ENCODE measurements around the gene ADORA2B. TPM values are rescaled to one million over a fixed set of nuclear protein-coding genes. Genes with fewer than 3 reads are reported as not detected.
"Not testable (repeated sequence)": the region's sequence is repeated elsewhere in the genome, so short reads cannot be mapped to it uniquely, and the experiment has no call there.

Gene ADORA2B
- polyA plus RNA-seq, 4 donors = 3.0 to 6.0 TPM; not detected in 2

- no peaks in the 10 kb centered on the region for H3K4me1 ChIP-seq (ENCODE audit: control insufficient read depth in 3 of 3, insufficient read depth in 2 of 3, low read depth in 1 of 3, low read length in 2 of 3)
- H3K27me3 ChIP-seq (ENCODE audit: control insufficient read depth in 3 of 3, insufficient read depth in 3 of 3, low read length in 3 of 3) = peaks cover 0 to 2% (median 0%) of the 10 kb centered on the region in 3 donors
- FAIRE-seq (no peak), DNase-seq (peak in 1 of 2 donors; percentile 17)
- no peaks in the 10 kb centered on the region for H3K9me3 ChIP-seq (ENCODE audit: control insufficient read depth in 2 of 2, insufficient read depth in 1 of 2, low read depth in 1 of 2, low read length in 1 of 2)
- no peak overlapping the region for H3K27ac ChIP-seq (ENCODE audit: low read depth in 1 of 3, low read length in 2 of 3)
- 73 to 86% (median 80%) methylated on average over 9 of the region's 9 CpGs for WGBS, 3 donors
- H3K36me3 ChIP-seq (ENCODE audit: control insufficient read depth in 3 of 3, insufficient read depth in 2 of 3, low read depth in 1 of 3, low read length in 3 of 3) = no peaks in the 10 kb centered on the region
- no peak overlapping the region for H3K4me3 ChIP-seq (ENCODE audit: low read depth in 1 of 3, low read length in 3 of 3)
Measured at GRCh38 chr17:15909481-15909991, 35.4 kb upstream of the ADORA2B start.

DNA sequence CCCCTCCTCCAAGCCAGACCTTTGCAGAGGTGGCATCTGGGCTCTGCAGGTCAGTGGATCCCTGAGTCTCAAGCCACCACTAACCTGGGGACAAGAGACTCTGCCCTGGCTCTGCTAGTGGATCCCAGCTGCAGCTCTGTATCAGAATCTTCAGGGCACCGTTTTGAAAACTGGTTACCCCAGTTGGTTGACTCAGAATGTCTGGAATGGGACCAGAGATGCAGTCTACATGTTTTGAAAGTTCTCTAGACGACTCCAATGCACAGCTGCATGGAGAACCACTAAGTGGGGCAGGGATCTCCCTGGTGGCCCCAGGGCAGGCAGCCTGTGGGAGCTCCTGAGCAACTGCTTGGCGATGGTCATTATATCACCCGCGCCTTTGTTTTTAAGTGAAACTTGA is 34.1 kb upstream of the ADORA2B start:
- peaks cover 0 to 2% (median 2%) of the 10 kb centered on the region in 3 donors for H3K27me3 ChIP-seq (ENCODE audit: control insufficient read depth in 3 of 3, insufficient read depth in 3 of 3, low read length in 3 of 3)
- 74 to 84% (median 77%) methylated on average over 5 of the region's 5 CpGs for WGBS, 3 donors
- no peak overlapping the region for H3K27ac ChIP-seq (ENCODE audit: low read depth in 1 of 3, low read length in 2 of 3)
- no peaks in the 10 kb centered on the region for H3K36me3 ChIP-seq (ENCODE audit: control insufficient read depth in 3 of 3, insufficient read depth in 2 of 3, low read depth in 1 of 3, low read length in 3 of 3)
- H3K4me3 ChIP-seq (ENCODE audit: low read depth in 1 of 3, low read length in 3 of 3) = no peak overlapping the region
- DNase-seq (no peak), FAIRE-seq (no peak)
- H3K9me3 ChIP-seq (ENCODE audit: control insufficient read depth in 2 of 2, insufficient read depth in 1 of 2, low read depth in 1 of 2, low read length in 1 of 2) = peaks cover 0 to 3% of the 10 kb centered on the region in 2 donors
- H3K4me1 ChIP-seq (ENCODE audit: control insufficient read depth in 3 of 3, insufficient read depth in 2 of 3, low read depth in 1 of 3, low read length in 2 of 3) = no peaks in the 10 kb centered on the region

- 72 to 93% (median 79%) methylated on average over 5 of the region's 5 CpGs for WGBS, 3 donors
Measured at GRCh38 chr17:15911701-15912100, 33.2 kb upstream of the ADORA2B start.

GRCh38 chr17:15912416-15912955 is 32.4 kb upstream of the ADORA2B start:
- Histone ChIP-seq H3K27ac (ENCODE audit: low read depth in 1 of 3, low read length in 2 of 3) (no peak overlapping the region), H3K36me3 (ENCODE audit: control insufficient read depth in 3 of 3, insufficient read depth in 2 of 3, low read depth in 1 of 3, low read length in 3 of 3) (no peaks in the 10 kb centered on the region), H3K4me3 (ENCODE audit: low read depth in 1 of 3, low read length in 3 of 3) (no peak overlapping the region), H3K9me3 (ENCODE audit: control insufficient read depth in 2 of 2, insufficient read depth in 1 of 2, low read depth in 1 of 2, low read length in 1 of 2) (peaks cover 0 to 3% of the 10 kb centered on the region in 2 donors), H3K27me3 (ENCODE audit: control insufficient read depth in 3 of 3, insufficient read depth in 3 of 3, low read length in 3 of 3) (peaks cover 0 to 16% (median 8%) of the 10 kb centered on the region in 3 donors), H3K4me1 (ENCODE audit: control insufficient read depth in 3 of 3, insufficient read depth in 2 of 3, low read depth in 1 of 3, low read length in 2 of 3) (peaks cover 0 to 6% (median 0%) of the 10 kb centered on the region in 3 donors)
- no peak for DNase-seq
- FAIRE-seq = no peak
- 86 to 89% (median 88%) methylated on average over 9 of the region's 9 CpGs for WGBS, 3 donors

More at GRCh38 chr17:15911701-15912100, 33.2 kb upstream of the ADORA2B start:
- H3K27me3 ChIP-seq (ENCODE audit: control insufficient read depth in 3 of 3, insufficient read depth in 3 of 3, low read length in 3 of 3); DNase-seq; FAIRE-seq; H3K4me3 ChIP-seq (ENCODE audit: low read depth in 1 of 3, low read length in 3 of 3); H3K36me3 ChIP-seq (ENCODE audit: control insufficient read depth in 3 of 3, insufficient read depth in 2 of 3, low read depth in 1 of 3, low read length in 3 of 3); H3K9me3 ChIP-seq (ENCODE audit: control insufficient read depth in 2 of 2, insufficient read depth in 1 of 2, low read depth in 1 of 2, low read length in 1 of 2); H3K4me1 ChIP-seq (ENCODE audit: control insufficient read depth in 3 of 3, insufficient read depth in 2 of 3, low read depth in 1 of 3, low read length in 2 of 3); H3K27ac ChIP-seq (ENCODE audit: low read depth in 1 of 3, low read length in 2 of 3): not testable (repeated sequence)

DNA sequence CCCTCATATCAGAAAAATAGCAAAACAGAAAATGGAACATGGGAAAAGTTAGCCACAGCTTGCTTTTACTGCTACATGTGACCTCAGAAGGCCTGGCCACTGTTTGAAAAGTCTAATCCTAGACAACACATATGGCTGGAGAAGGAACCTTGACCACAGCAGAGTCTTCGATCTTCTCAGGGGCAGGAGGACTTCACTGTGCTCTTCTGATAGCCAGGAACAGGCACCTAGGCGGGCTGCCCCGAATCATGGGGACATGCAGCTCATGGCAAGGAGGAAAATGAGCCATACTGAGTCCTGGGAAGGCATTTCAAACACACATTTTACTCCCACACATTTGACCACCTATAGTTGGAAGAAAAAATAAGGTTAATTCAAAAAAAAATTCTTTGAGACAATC is 31.1 kb upstream of the ADORA2B start:
- H3K4me1 ChIP-seq (ENCODE audit: control insufficient read depth in 3 of 3, insufficient read depth in 2 of 3, low read depth in 1 of 3, low read length in 2 of 3) = peaks cover 0 to 6% (median 0%) of the 10 kb centered on the region in 3 donors
- H3K9me3 ChIP-seq (ENCODE audit: control insufficient read depth in 2 of 2, insufficient read depth in 1 of 2, low read depth in 1 of 2, low read length in 1 of 2) = peaks cover 0 to 3% of the 10 kb centered on the region in 2 donors
- H3K36me3 ChIP-seq (ENCODE audit: control insufficient read depth in 3 of 3, insufficient read depth in 2 of 3, low read depth in 1 of 3, low read length in 3 of 3) = no peaks in the 10 kb centered on the region
- no peak overlapping the region for H3K4me3 ChIP-seq (ENCODE audit: low read depth in 1 of 3, low read length in 3 of 3)
- H3K27me3 ChIP-seq (ENCODE audit: control insufficient read depth in 3 of 3, insufficient read depth in 3 of 3, low read length in 3 of 3) = peaks cover 0 to 25% (median 8%) of the 10 kb centered on the region in 3 donors
- H3K27ac ChIP-seq (ENCODE audit: low read depth in 1 of 3, low read length in 2 of 3) = no peak overlapping the region
- FAIRE-seq (no peak), DNase-seq (no peak)
- 87 to 93% (median 88%) methylated on average over 3 of the region's 3 CpGs for WGBS, 3 donors

GRCh38 chr17:15914400-15915170 is 30.3 kb upstream of the ADORA2B start:
- H3K4me1 ChIP-seq (ENCODE audit: control insufficient read depth in 3 of 3, insufficient read depth in 2 of 3, low read depth in 1 of 3, low read length in 2 of 3) = peaks cover 0 to 6% (median 0%) of the 10 kb centered on the region in 3 donors
- H3K36me3 ChIP-seq (ENCODE audit: control insufficient read depth in 3 of 3, insufficient read depth in 2 of 3, low read depth in 1 of 3, low read length in 3 of 3) = no peaks in the 10 kb centered on the region
- DNase-seq (no peak), FAIRE-seq (no peak)
- H3K27ac ChIP-seq (ENCODE audit: low read depth in 1 of 3, low read length in 2 of 3) = no peak overlapping the region
- peaks cover 0 to 3% of the 10 kb centered on the region in 2 donors for H3K9me3 ChIP-seq (ENCODE audit: control insufficient read depth in 2 of 2, insufficient read depth in 1 of 2, low read depth in 1 of 2, low read length in 1 of 2)
- peaks cover 0 to 30% (median 10%) of the 10 kb centered on the region in 3 donors for H3K27me3 ChIP-seq (ENCODE audit: control insufficient read depth in 3 of 3, insufficient read depth in 3 of 3, low read length in 3 of 3)
- no peak overlapping the region for H3K4me3 ChIP-seq (ENCODE audit: low read depth in 1 of 3, low read length in 3 of 3)
- WGBS, 3 donors = 89 to 91% (median 89%) methylated on average over 6 of the region's 6 CpGs

GRCh38 chr17:15915961-15916360 is 29.0 kb upstream of the ADORA2B start:
- DNase-seq (no peak), FAIRE-seq (no peak)
- peaks cover 0 to 30% (median 10%) of the 10 kb centered on the region in 3 donors for H3K27me3 ChIP-seq (ENCODE audit: control insufficient read depth in 3 of 3, insufficient read depth in 3 of 3, low read length in 3 of 3)
- H3K9me3 ChIP-seq (ENCODE audit: control insufficient read depth in 2 of 2, insufficient read depth in 1 of 2, low read depth in 1 of 2, low read length in 1 of 2) = peaks cover 0 to 3% of the 10 kb centered on the region in 2 donors
- H3K36me3 ChIP-seq (ENCODE audit: control insufficient read depth in 3 of 3, insufficient read depth in 2 of 3, low read depth in 1 of 3, low read length in 3 of 3) = no peaks in the 10 kb centered on the region
- H3K4me3 ChIP-seq (ENCODE audit: low read depth in 1 of 3, low read length in 3 of 3) = no peak overlapping the region
- H3K27ac ChIP-seq (ENCODE audit: low read depth in 1 of 3, low read length in 2 of 3) = no peak overlapping the region
- 91 to 98% (median 95%) methylated on average over 6 of the region's 6 CpGs for WGBS, 3 donors
- H3K4me1 ChIP-seq (ENCODE audit: control insufficient read depth in 3 of 3, insufficient read depth in 2 of 3, low read depth in 1 of 3, low read length in 2 of 3) = peaks cover 0 to 6% (median 0%) of the 10 kb centered on the region in 3 donors

GRCh38 chr17:15917021-15917437 is 27.9 kb upstream of the ADORA2B start:
- no peak overlapping the region for H3K4me3 ChIP-seq (ENCODE audit: low read depth in 1 of 3, low read length in 3 of 3)
- FAIRE-seq = no peak
- WGBS, 3 donors = 35 to 40% (median 37%) methylated on average over 20 of the region's 20 CpGs
- H3K27me3 ChIP-seq (ENCODE audit: control insufficient read depth in 3 of 3, insufficient read depth in 3 of 3, low read length in 3 of 3) = peaks cover 0 to 30% (median 10%) of the 10 kb centered on the region in 3 donors
- H3K4me1 ChIP-seq (ENCODE audit: control insufficient read depth in 3 of 3, insufficient read depth in 2 of 3, low read depth in 1 of 3, low read length in 2 of 3) = peaks cover 0 to 6% (median 0%) of the 10 kb centered on the region in 3 donors
- no peaks in the 10 kb centered on the region for H3K36me3 ChIP-seq (ENCODE audit: control insufficient read depth in 3 of 3, insufficient read depth in 2 of 3, low read depth in 1 of 3, low read length in 3 of 3)
- peaks cover 0 to 3% of the 10 kb centered on the region in 2 donors for H3K9me3 ChIP-seq (ENCODE audit: control insufficient read depth in 2 of 2, insufficient read depth in 1 of 2, low read depth in 1 of 2, low read length in 1 of 2)
- no peak overlapping the region for H3K27ac ChIP-seq (ENCODE audit: low read depth in 1 of 3, low read length in 2 of 3)
- no peak for DNase-seq

Data from small intestine (tissue), 7 donors.